Mucosa of descending colon (tissue), 3 donors: Measurements from ENCODE around the gene ZNF618. TPM values are rescaled to one million over a fixed set of nuclear protein-coding genes. Genes with fewer than 3 reads are reported as not detected.

ENCODE experiments used
- ATAC-seq: fragments of 200-7000 bp; cut with Tn5 transposase; one replicate; pipeline ENCODE4 v1.9.1; 2020; ENCODE audit warnings: mild to moderate bottlenecking, moderate library complexity
- DNase-seq, 3 donors: peaks; one replicate each; pipeline ENCODE4 v3.0.0-alpha.2; 2020
- H3K36me3 ChIP-seq: fragments of 200-600 bp; one replicate; pipeline ENCODE4 v1.8.0; 2021; ENCODE audit warnings: low read depth, mild to moderate bottlenecking
- H3K4me1 ChIP-seq: fragments of 200-600 bp; one replicate; pipeline ENCODE4 v1.8.0; 2021; ENCODE audit warnings: low read depth, mild to moderate bottlenecking
- H3K4me3 ChIP-seq: fragments of 200-600 bp; one replicate; pipeline ENCODE4 v1.8.0; 2021; ENCODE audit warnings: mild to moderate bottlenecking
- H3K9me3 ChIP-seq: fragments of 200-600 bp; one replicate; pipeline ENCODE4 v1.8.0; 2021; ENCODE audit warnings: mild to moderate bottlenecking
- CTCF ChIP-seq: fragments of 200-600 bp; IDR thresholded peaks from one replicate; pipeline ENCODE4 v1.8.0; 2022; ENCODE audit warnings: antibody characterized with exemption, mild to moderate bottlenecking
- intact Hi-C, 2 donors: fragments of 100-400 bp; cut with DNase I in 1 of 2; cut with micrococcal nuclease in 1 of 2; formaldehyde crosslinking; loops; one replicate each; pipeline versions ENCODE4 v1.11.0 to v1.11.1; 2022; cut with DNase I, micrococcal nuclease
- total RNA-seq, 3 donors: library from RNA; stranded (reverse); fragmentation: NEBNext Ultra II Directional in 2 of 3; extraction: Animal tissue kit (Norgen Biotek cat#: 25700) in 2 of 3; gene quantifications; one replicate each; pipeline versions ENCODE4 v1.2.1 to v1.2.4, GENCODE V29; 2021 to 2023
- donor health status: DM: no; HTN: no; CAD: no; lungs with moderate emphysema.
- donor health status: DM: no; HTN: no; CAD: no.
- donor health status: DM: no; HTN: yes; CAD: no.

ZNF618 gene
- total RNA-seq, 3 donors from 2014 or later: 2.7 to 6.2 (median 3.7) TPM

- DNase-seq: no peak
- intact Hi-C loops: no loop called here
- Histone ChIP-seq H3K4me1 (no peaks in the 10 kb centered on the region), H3K36me3 (no peaks in the 10 kb centered on the region), H3K4me3 (no peak overlapping the region), H3K9me3 (peaks cover 4% of the 10 kb centered on the region)
- TF ChIP-seq CTCF: no peak
- no peak for ATAC-seq
Observed at GRCh38 chr9:114017741-114018715, 141.9 kb downstream of the ZNF618 start.

- H3K4me3 ChIP-seq: no peak overlapping the region
- TF ChIP-seq CTCF: no peak
- intact Hi-C loops: no loop called here
- DNase-seq (no peak), ATAC-seq (no peak)
- H3K36me3 ChIP-seq: no peaks in the 10 kb centered on the region
- H3K4me1 ChIP-seq: no peaks in the 10 kb centered on the region
- H3K9me3 ChIP-seq: peaks cover 14% of the 10 kb centered on the region
Observed at GRCh38 chr9:114021578-114021977, 145.5 kb downstream of the ZNF618 start.

GRCh38 chr9:114023961-114024360, 147.9 kb downstream of the ZNF618 start:
- DNase-seq (no peak), ATAC-seq (no peak)
- intact Hi-C loops: no loop called here

GRCh38 chr9:114025196-114025753, 149.2 kb downstream of the ZNF618 start:
- TF ChIP-seq CTCF: no peak
- peaks cover 14% of the 10 kb centered on the region for H3K9me3 ChIP-seq
- no peaks in the 10 kb centered on the region for H3K36me3 ChIP-seq
- no peaks in the 10 kb centered on the region for H3K4me1 ChIP-seq
- intact Hi-C loops: no loop called here
- DNase-seq (no peak), ATAC-seq (no peak)
- H3K4me3 ChIP-seq: no peak overlapping the region

More at GRCh38 chr9:114023961-114024360, 147.9 kb downstream of the ZNF618 start:
- TF ChIP-seq CTCF: no peak
- Histone ChIP-seq H3K9me3 (peaks cover 14% of the 10 kb centered on the region), H3K4me1 (no peaks in the 10 kb centered on the region), H3K36me3 (no peaks in the 10 kb centered on the region), H3K4me3 (no peak overlapping the region)

GRCh38 chr9:114025760-114026159, 149.7 kb downstream of the ZNF618 start:
- DNase-seq (no peak), ATAC-seq (no peak)
- Histone ChIP-seq H3K4me1 (no peaks in the 10 kb centered on the region), H3K36me3 (no peaks in the 10 kb centered on the region), H3K9me3 (peaks cover 14% of the 10 kb centered on the region), H3K4me3 (no peak overlapping the region)
- intact Hi-C loops: no loop called here
- TF ChIP-seq CTCF: no peak
